Astrocyte of the cerebellum (primary cell): ENCODE data around the gene EFEMP1.

ENCODE experiments used
- DNase-seq: peaks from one replicate; pipeline ENCODE4 v3.0.0-alpha.2; 2011; ENCODE audit warnings: low read depth
- H3K4me3 ChIP-seq: 2 replicates; pipeline ENCODE4 v1.5.1; 2011; ENCODE audit warnings: mild to moderate bottlenecking, low read depth, low read length, moderate library complexity
- CTCF ChIP-seq: IDR thresholded peaks from 2 replicates; pipeline ENCODE4 v1.5.1; 2012; ENCODE audit warnings: low read length, low read depth, moderate library complexity, mild to moderate bottlenecking; ENCODE audit errors: missing control alignments
- in situ Hi-C: cut with HindIII; loops from 2 replicates; pipeline ENCODE4 v1.10.0; 2017; ENCODE audit warnings: low sequenced_read_pairs

Gene EFEMP1

GRCh38 chr2:55916473-55917049 is 7.0 kb downstream of the EFEMP1 start:
- TF ChIP-seq CTCF: no peak
- in situ Hi-C loops: no loop called here
- DNase-seq: no peak
- no peak overlapping the region for H3K4me3 ChIP-seq

GRCh38 chr2:55914786-55915185 is 8.8 kb downstream of the EFEMP1 start:
- H3K4me3 ChIP-seq: no peak overlapping the region
- no peak for TF ChIP-seq CTCF
- DNase-seq: no peak
- in situ Hi-C loops: no loop called here

- TF ChIP-seq CTCF: no peak
- in situ Hi-C loops: no loop called here
- no peak overlapping the region for H3K4me3 ChIP-seq
- DNase-seq: no peak
Measured at GRCh38 chr2:55912926-55913325, 10.7 kb downstream of the EFEMP1 start.

- in situ Hi-C loops: no loop called here
- TF ChIP-seq CTCF: no peak
- no peak for DNase-seq
- H3K4me3 ChIP-seq: no peak overlapping the region
Measured at GRCh38 chr2:55910077-55910476, 13.5 kb downstream of the EFEMP1 start.

- in situ Hi-C loops: no loop called here
- H3K4me3 ChIP-seq: no peak overlapping the region
- no peak for TF ChIP-seq CTCF
- DNase-seq: no peak
Measured at GRCh38 chr2:55907686-55908085, 15.9 kb downstream of the EFEMP1 start.

- TF ChIP-seq CTCF: no peak
- no peak overlapping the region for H3K4me3 ChIP-seq
- no peak for DNase-seq
- in situ Hi-C loops: no loop called here
Measured at GRCh38 chr2:55906993-55907392, 16.6 kb downstream of the EFEMP1 start.

- DNase-seq: no peak
- no peak for TF ChIP-seq CTCF
- no peak overlapping the region for H3K4me3 ChIP-seq
- in situ Hi-C loops: no loop called here
Measured at GRCh38 chr2:55903727-55904126, 19.9 kb downstream of the EFEMP1 start.
